Thyroid gland (tissue), 4 donors: ENCODE measurements around the gene TMEM272. TPM values are rescaled to one million over a fixed set of nuclear protein-coding genes. Genes with fewer than 3 reads are reported as not detected.

Experiments
- DNase-seq, 2 donors: peaks; one replicate each; pipeline ENCODE4 v3.0.0-alpha.2; 2019
- H3K27ac ChIP-seq, 3 donors: fragments of 200-600 bp; sonication (generic); 1 replicate in 2 of 3; 2 replicates in 1 of 3; pipeline ENCODE4 v1.5.1; 2016 to 2019; ENCODE audit warnings: mild to moderate bottlenecking in 1 of 3, moderate library complexity in 1 of 3
- H3K27me3 ChIP-seq: fragments of 200-600 bp; sonication (generic); one replicate; pipeline ENCODE4 v1.5.1; 2019
- H3K36me3 ChIP-seq, 2 donors: fragments of 200-600 bp; sonication (generic); one replicate each; pipeline ENCODE4 v1.5.1; 2016 to 2019
- H3K4me1 ChIP-seq, 2 donors: fragments of 200-600 bp; sonication (generic); one replicate each; pipeline ENCODE4 v1.5.1; 2017 to 2019
- H3K4me3 ChIP-seq, 3 donors: fragments of 200-600 bp; sonication (generic); replicated peaks in 1 of 3; 1 replicate in 2 of 3; 2 replicates in 1 of 3; pipeline ENCODE4 v1.5.1; 2016; ENCODE audit warnings: mild to moderate bottlenecking in 1 of 3
- H3K9me3 ChIP-seq: fragments of 200-600 bp; sonication (generic); one replicate; pipeline ENCODE4 v1.5.1; 2017
- POLR2A ChIP-seq, 2 donors: fragments of 450-650 bp; IDR thresholded peaks; one replicate each; pipeline ENCODE4 v1.6.1; 2017; ENCODE audit warnings: antibody characterized with exemption in 2 of 2, mild to moderate bottlenecking in 2 of 2, moderate library complexity in 1 of 2
- WGBS, 2 donors: methylation state at CpG; one replicate each; pipeline ENCODE4 v1.1.5; 2017; 5-methylcytosine and 5-hydroxymethylcytosine counted together
- intact Hi-C: fragments of 100-400 bp; cut with DNase I; formaldehyde crosslinking; loops from one replicate; pipeline ENCODE4 v1.15.1; 2023
- total RNA-seq, 4 donors: library from RNA; depleted of rRNA; stranded (reverse); fragments of >200 nt; gene quantifications; one replicate each; pipeline ENCODE4 v1.2.3, GENCODE V29; 2016
- TF ChIP-seq, protein P1 (sequence below), 6 experiments: fragments of 200-600 bp in 3 of 6; fragments of 450-650 bp in 3 of 6; sonication (generic) in 3 of 6; IDR thresholded peaks; one replicate each; pipeline ENCODE4 v1.5.1; 2016 to 2019; ENCODE audit warnings: antibody characterized with exemption in 6 of 6, mild to moderate bottlenecking in 2 of 6, inconsistent platforms in 1 of 6, moderate library complexity in 1 of 6

The TMEM272 gene
- total RNA-seq: not detected

GRCh38 chr13:51844862-51845573 is at the start of gene TMEM272:
TMEM272 (minus strand) TSS chr13:51845177; CDS start chr13:51838530, 6,647 bp downstream.
- Histone ChIP-seq H3K9me3 (no peaks in the 10 kb centered on the region), H3K27me3 (no peaks in the 10 kb centered on the region), H3K27ac (no peak within 1 kb of the TSS), H3K4me1 (peaks cover 0 to 4% of the 10 kb centered on the region in 2 donors), H3K4me3 (no peak within 1 kb of the TSS), H3K36me3 (no peaks in the 10 kb centered on the region)
- WGBS, 2 donors: 34 to 43% methylated on average over 19 to 20 of the region's 20 CpGs
- TF ChIP-seq POLR2A (IDR thresholded peaks at IDR 0.05): no peak
- TF ChIP-seq, protein P1, sequence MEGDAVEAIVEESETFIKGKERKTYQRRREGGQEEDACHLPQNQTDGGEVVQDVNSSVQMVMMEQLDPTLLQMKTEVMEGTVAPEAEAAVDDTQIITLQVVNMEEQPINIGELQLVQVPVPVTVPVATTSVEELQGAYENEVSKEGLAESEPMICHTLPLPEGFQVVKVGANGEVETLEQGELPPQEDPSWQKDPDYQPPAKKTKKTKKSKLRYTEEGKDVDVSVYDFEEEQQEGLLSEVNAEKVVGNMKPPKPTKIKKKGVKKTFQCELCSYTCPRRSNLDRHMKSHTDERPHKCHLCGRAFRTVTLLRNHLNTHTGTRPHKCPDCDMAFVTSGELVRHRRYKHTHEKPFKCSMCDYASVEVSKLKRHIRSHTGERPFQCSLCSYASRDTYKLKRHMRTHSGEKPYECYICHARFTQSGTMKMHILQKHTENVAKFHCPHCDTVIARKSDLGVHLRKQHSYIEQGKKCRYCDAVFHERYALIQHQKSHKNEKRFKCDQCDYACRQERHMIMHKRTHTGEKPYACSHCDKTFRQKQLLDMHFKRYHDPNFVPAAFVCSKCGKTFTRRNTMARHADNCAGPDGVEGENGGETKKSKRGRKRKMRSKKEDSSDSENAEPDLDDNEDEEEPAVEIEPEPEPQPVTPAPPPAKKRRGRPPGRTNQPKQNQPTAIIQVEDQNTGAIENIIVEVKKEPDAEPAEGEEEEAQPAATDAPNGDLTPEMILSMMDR (IDR thresholded peaks at IDR 0.05): peak; percentile 44 to 98 (median 71)
- intact Hi-C loops: loop anchor here (10.0 kb wide), 1 partner anchor 160 kb away; no protein-coding TSS in a partner anchor
- peak; percentile 56 to 60 for DNase-seq

- 93 to 95% methylated on average over 4 of the region's 4 CpGs for WGBS, 2 donors
- TF ChIP-seq, protein P1 (IDR thresholded peaks at IDR 0.05): no peak
- intact Hi-C loops: no loop called here
- no peak for DNase-seq
- Histone ChIP-seq H3K27ac (no peak overlapping the region), H3K4me3 (no peak overlapping the region), H3K27me3 (no peaks in the 10 kb centered on the region), H3K4me1 (no peaks in the 10 kb centered on the region), H3K9me3 (no peaks in the 10 kb centered on the region), H3K36me3 (no peaks in the 10 kb centered on the region)
These were observed 49.3 kb upstream of the TMEM272 start for GRCh38 chr13:51894239-51894638.

- H3K4me1 ChIP-seq: no peaks in the 10 kb centered on the region
- TF ChIP-seq, protein P1 (IDR thresholded peaks at IDR 0.05): no peak
- no peak for TF ChIP-seq POLR2A (IDR thresholded peaks at IDR 0.05)
- no peaks in the 10 kb centered on the region for H3K27me3 ChIP-seq
- 71 to 78% methylated on average over 3 of the region's 3 CpGs for WGBS, 2 donors
- no peak overlapping the region for H3K27ac ChIP-seq
- H3K36me3 ChIP-seq: no peaks in the 10 kb centered on the region
- no peaks in the 10 kb centered on the region for H3K9me3 ChIP-seq
- no peak overlapping the region for H3K4me3 ChIP-seq
- no peak for DNase-seq
- intact Hi-C loops: no loop called here
These were observed 47.7 kb upstream of the TMEM272 start for GRCh38 chr13:51892657-51893056.

DNA sequence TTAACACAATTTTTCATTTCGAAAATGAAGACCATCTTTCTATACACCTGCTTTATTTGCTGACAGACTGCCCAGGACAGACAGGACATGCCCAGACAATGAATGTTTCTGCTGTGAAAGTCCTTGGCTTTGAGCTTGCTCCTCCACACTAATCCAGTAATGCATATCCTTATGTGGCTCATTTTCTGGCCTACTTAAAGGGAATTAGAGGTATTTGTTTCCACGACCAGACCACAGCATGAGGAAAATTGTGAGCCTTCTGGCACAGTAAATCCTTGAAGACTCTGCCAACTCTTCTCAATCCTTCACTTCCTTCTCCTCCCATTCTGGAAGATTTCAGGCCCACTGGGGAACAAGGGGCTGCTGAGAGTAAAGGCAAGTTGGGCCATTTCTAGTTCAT is 42.5 kb upstream of the TMEM272 start:
- 67 to 69% methylated on average over 2 of the region's 2 CpGs for WGBS, 2 donors
- no peaks in the 10 kb centered on the region for H3K27me3 ChIP-seq
- TF ChIP-seq, protein P1 (IDR thresholded peaks at IDR 0.05): no peak
- TF ChIP-seq POLR2A (IDR thresholded peaks at IDR 0.05): no peak
- no peak overlapping the region for H3K27ac ChIP-seq
- DNase-seq: no peak
- intact Hi-C loops: no loop called here
- H3K9me3 ChIP-seq: no peaks in the 10 kb centered on the region
- H3K4me3 ChIP-seq: no peak overlapping the region
- no peaks in the 10 kb centered on the region for H3K4me1 ChIP-seq
- no peaks in the 10 kb centered on the region for H3K36me3 ChIP-seq

GRCh38 chr13:51885651-51886050 is 40.7 kb upstream of the TMEM272 start:
- Histone ChIP-seq H3K36me3 (no peaks in the 10 kb centered on the region), H3K27me3 (no peaks in the 10 kb centered on the region), H3K4me1 (no peaks in the 10 kb centered on the region), H3K27ac (no peak overlapping the region), H3K9me3 (no peaks in the 10 kb centered on the region), H3K4me3 (no peak overlapping the region)
- intact Hi-C loops: no loop called here
- TF ChIP-seq, protein P1 (IDR thresholded peaks at IDR 0.05): no peak
- TF ChIP-seq POLR2A (IDR thresholded peaks at IDR 0.05): no peak
- DNase-seq: no peak
- 88 to 89% methylated on average over 2 of the region's 2 CpGs for WGBS, 2 donors
